GM19372 (cell line): ENCODE results near the gene PDE4C.

Source experiments
- ATAC-seq: cut with Tn5 transposase; IDR thresholded peaks from one replicate; pipeline ENCODE4 v1.9.1; 2021; ENCODE audit warnings: mild to moderate bottlenecking, low read depth, moderate library complexity; ENCODE audit not compliant: unreplicated experiment

Gene PDE4C

DNA sequence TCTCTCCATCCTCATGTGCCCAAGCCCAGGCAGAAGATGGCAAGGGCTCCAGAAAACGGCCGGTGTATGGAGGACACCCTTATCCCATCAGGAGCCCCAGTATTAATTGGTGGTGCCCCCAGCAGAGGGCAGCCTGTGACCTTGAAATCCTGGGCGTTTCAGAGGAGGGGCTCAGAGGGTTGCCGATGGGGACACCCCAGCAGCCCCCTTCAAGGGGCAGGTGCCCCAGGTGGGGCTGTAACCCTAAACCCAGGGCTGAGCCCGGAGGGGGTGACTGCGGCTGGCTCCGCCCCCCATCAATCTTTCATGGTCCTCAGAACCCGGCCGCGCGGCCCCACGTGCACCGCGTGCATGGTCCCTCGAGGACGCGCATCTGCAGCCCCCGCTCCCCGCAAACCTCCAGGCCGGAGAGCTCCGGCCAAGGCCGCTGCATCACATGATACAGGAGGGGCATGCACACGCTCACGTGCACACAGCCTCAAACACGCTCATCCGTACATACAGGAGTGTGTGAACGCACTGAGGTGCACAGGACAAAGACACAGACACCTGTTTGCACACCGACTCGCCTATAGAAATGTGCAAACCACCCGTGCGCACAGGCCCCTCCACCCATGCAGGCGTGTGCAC lies 23.3 kb downstream of the PDE4C start:
- no peak for ATAC-seq

DNA sequence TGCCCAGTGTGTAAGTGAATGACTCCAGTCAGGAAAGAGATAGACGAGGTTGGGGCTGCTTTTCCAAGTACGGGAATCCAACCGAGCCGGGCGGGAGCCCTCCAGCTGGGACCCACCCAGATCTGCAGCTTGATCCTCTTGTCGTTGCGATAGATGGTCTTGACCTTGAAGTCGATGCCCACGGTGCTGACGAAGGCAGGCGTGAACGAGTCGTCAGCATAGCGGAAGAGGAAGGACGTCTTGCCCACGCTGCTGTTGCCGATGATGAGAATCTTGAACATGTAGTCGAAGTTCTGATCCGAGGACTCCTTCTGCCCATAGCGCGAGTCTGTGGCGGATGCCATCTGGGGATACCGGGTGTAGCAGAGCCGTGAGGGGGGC lies 23.9 kb downstream of the PDE4C start:
- ATAC-seq = no peak

DNA sequence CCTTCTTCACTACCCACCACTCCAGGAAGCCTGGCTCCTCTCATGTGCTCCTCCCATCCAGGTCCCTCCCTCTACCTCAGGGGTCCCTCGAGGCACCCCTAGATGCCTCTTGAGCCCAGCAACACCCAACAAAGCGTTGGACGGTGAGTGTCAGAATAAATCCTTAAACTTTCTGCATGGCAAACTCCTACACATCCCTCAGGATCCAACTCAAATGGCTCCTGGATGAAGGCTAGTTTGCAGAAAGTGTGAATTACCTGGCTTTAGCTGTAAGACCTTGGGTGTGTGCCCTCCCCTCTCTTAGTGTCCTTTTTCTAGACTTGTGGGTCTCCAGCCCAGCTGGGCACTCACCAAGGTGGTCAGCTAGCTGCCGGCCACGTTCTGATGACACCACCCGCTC lies 27.9 kb downstream of the PDE4C start:
- no peak for ATAC-seq

DNA sequence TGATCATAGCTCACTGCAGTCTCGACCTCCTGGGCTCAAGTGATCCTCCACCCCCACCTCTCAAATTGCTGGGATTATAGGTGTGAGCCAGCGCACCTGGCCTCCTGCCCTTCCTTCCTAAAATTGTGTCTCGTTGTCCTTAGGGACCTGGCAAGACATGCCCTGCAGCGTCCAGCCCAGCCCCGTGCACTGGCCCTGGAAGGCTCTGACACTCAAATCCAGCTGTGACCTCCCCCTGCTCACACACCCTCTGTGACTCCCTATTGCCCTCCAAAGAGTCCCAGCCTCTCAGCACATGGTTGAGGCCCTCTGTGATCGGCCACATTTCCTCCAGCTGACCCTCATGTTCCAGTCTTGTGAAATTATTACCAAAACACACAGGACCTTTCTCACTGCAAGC lies 28.3 kb downstream of the PDE4C start:
- ATAC-seq = no peak

DNA sequence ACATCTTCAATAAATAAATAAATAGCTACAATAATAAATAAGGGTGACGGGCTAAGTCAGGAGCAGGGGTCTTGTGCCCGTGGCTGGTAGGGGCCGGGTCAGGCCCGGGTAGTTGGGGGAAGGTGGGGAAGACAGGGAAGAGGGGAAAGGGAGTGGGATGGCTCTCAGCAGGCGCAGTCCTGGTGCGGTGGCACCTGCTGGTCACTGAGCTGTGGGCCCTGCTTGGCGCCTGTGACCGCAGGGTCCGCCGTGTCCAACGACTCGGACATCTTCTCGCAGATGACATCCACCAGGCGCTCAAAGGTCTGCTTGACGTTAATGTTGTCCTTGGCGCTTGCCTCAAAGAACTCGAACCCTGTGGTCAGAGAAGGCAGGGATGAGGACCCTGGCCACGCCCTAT lies 28.9 kb downstream of the PDE4C start:
- no peak for ATAC-seq

DNA sequence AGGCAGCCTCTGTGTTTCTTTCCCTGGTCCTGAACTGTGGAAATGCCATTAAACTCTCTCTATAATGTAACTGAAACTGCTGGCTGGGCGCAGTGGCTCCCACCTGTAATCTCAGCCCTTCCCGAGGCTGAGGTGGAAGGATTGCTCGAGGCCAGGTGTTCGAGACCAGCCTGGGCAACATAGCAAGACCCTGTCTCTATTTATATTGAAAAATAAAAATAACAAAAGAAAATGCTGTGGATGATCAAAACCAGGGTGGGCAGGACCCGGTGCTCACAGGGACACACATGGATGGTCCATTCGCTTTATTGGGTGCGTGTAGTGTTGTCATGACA lies 29.8 kb downstream of the PDE4C start:
- no peak for ATAC-seq

DNA sequence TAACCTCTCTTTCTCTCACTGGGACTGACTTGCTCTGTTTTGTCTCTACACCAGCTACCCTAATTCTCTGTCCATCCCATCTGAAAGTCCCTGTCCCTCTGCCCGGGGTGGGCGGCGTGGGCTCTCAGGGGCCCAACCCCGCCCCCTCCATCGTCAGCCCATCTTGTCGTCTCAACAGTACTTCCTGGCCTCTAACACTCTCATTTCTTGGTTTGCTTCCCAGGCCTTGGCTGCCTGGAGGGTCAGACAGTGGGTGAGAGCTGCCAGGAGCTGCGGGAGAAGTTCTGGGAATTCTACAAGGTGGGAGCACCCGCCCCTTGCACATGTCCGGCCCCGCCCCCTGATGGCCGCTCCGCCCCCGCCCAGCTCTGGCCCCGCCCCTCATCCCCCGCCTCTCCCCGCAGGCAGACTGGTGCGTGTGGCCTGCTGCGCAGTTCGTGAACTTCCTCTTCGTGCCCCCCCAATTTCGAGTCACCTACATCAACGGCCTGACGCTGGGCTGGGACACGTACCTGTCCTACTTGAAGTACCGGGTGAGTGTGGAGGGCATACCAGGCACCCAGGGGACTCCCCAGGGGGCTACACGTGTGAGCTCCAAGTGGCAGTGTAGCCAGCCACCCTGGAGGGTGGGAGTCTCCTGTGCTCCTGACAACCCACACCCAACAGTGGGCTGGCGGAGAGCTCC lies 31.5 kb downstream of the PDE4C start:
- no peak for ATAC-seq

DNA sequence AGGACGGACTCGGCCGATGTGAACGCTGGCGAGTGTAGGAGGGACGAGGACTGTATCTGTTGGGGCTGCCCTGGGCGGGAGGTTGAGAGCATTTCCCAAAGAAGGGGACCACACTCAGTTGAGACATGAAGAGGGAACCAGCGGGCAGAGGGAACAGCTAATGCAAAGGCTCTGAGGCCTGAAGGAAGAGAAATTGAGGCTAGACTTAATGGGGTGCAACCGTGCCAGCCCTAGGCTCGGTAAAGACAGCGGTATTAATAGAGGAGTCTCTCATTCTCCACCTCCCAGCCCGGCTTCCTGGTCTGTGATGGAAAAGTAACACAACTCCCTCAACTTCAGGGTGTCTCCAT lies 32.1 kb downstream of the PDE4C start:
- ATAC-seq = no peak

DNA sequence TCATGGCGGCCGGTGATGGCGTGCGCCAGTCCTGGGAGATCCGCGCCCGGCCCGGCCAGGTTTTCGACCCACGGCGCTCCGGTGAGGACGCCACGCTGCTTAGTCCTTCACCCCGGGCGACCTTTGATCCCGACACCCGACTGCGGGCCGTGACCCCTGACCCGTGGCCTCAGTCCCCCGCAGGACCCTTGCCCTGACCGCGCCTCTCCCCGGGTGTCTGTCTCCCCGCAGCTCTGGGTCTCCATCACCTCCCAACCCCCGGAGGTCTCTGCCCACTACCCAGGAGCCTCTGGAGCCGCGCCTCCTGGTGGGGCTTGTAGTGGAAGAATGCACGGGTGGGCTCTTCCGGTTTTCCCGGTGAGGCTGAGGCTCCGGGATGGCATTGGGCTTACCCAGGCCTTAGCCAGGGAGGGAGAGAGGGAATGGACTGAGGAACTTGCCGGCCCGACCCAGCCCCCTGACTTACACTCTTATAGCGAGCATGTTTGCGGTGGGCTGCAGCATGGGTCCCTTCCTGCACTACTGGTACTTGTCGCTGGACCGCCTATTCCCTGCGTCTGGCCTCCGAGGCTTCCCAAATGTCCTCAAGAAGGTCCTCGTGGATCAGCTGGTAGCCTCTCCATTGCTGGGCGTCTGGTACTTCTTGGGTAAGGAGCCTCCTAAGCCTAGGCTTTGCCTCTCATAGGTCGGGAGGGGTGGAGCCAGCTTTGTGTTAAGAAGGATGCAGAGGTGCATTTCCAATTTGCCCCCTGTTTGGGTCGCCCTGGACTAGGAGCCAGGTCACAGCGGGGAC lies 32.7 kb downstream of the PDE4C start:
- peak; percentile 1 for ATAC-seq

DNA sequence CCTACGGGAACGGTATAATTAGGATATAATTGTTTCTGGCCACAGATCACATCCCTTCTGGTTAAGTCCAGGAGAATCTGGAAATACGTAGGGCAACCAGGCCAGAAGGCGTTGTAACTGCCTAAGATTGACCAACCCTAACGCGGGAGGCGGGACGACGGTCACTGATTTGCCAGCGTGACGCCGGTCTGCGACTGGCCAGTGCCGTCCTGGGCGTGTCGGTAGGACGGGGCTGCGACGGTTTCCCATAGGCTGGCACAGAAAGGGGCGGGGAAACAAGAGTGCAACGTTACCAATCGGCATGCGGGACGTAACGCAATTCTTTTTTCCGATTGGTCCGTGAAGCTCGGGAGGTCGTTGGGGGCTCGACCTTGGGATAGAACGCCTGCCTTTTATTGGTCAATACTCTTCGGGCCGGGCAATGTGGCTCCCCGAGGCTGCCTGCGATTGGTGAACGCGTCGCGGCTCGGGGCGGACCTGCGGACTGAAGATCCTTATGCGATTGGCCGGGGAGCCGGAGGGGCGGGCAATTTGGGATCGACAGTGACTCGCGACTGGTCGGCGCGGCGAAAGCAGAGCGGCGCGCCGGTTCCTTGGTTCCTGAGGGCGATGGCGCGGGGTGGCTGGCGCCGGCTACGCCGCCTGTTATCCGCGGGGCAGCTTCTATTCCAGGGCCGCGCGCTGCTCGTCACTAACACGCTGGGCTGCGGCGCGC lies 33.4 kb downstream of the PDE4C start, which contains the start of gene MPV17L2:
MPV17L2 (plus strand) TSS at position 546 of the 715 bp plus-strand sequence; CDS start at position 610, 64 bp downstream.
- peak; percentile 86 for ATAC-seq

DNA sequence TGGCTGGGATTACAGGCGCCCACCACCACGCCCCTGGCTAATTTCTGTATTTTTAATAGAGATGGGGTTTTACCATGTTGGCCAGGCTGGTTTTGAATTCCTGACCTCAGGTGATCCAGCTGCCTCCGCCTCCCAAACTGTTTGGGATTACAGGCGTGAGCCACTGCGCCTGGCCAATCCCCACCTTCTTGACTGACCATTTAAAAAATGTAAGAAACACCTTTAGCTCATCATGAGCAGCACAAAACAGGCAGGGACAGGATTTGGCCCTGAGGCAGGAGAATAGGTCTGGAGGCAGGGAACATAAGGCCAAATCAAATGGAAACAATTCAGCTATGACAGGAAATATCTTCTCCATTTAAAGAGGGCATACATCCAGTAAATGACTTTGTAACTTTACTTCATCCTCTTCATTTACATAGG lies 34.6 kb downstream of the PDE4C start:
- ATAC-seq = no peak

DNA sequence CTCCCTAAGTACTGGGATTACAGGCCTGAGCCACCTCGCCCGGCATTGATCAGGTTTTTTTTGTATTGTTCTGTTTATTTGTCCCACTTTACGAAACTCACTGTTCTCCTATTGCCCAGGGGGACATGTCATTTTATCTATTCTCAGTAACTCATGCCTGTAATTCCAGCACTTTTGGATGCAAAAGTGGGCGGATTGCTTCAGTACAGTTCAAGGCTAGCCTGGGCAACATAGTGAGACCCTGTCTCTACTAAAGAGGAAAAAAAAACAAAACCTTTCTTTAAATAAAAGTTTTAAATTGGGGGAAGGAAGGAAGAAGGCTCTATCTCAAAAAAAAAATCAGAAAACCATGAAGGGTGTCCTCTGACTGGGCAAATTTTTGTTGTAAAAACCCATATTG lies 36.0 kb downstream of the PDE4C start:
- ATAC-seq = no peak

DNA sequence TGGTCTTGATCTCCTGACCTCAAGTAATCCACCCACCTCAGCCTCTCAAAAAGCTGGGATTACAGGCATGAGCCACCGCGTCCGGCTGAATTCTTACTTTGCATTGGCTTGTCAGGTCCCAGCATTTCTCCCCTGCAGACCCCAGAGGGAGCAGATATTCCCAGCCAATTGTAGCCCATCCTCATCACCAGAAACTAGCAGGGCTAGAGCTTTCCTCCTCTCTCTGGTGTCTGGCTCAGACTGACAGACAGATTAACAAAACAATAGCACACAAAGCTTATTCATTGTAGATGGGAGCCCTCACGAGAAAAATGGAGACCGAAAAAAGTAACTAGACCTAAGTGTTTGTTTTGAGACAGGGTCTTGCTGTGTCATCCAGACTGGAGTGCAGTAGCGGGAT lies 40.7 kb downstream of the PDE4C start:
- no peak for ATAC-seq

DNA sequence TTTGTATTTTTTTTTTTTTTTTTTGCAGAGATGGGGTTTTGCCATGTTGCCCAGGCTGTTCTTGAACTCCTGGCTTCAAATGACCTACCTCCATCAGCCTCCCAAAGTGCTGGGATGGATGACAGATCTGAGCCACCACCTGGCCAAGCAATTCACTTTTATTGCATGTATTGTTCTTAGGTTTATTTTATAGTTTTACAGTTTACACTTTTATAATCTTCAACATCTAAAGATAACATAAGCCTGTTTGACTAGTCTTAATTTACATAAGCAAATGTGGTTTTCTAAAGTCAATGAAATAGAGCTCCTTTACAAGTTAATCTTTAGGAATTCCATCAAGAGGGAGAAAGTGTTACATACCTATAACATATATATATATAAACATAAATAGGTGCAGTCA lies 42.7 kb downstream of the PDE4C start:
- ATAC-seq = no peak

DNA sequence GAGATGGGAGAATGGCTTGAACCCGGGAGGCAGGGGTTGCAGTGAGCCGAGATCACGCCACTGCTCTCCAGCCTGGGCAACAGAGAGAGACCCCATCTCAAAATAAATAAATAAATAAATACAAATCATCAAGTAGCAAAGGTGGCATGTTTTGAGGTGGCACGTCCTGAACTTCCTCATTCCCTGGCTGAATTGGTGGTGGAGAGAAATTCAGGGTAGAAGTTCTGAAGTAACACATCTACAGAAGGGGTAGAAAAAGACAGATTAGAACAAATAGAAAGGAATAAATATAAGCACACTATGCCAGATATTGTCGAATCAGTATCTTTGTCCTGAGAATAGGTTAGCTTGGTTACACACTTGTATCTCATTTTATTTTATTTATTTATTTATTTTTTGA lies 46.3 kb downstream of the PDE4C start:
- no peak for ATAC-seq

DNA sequence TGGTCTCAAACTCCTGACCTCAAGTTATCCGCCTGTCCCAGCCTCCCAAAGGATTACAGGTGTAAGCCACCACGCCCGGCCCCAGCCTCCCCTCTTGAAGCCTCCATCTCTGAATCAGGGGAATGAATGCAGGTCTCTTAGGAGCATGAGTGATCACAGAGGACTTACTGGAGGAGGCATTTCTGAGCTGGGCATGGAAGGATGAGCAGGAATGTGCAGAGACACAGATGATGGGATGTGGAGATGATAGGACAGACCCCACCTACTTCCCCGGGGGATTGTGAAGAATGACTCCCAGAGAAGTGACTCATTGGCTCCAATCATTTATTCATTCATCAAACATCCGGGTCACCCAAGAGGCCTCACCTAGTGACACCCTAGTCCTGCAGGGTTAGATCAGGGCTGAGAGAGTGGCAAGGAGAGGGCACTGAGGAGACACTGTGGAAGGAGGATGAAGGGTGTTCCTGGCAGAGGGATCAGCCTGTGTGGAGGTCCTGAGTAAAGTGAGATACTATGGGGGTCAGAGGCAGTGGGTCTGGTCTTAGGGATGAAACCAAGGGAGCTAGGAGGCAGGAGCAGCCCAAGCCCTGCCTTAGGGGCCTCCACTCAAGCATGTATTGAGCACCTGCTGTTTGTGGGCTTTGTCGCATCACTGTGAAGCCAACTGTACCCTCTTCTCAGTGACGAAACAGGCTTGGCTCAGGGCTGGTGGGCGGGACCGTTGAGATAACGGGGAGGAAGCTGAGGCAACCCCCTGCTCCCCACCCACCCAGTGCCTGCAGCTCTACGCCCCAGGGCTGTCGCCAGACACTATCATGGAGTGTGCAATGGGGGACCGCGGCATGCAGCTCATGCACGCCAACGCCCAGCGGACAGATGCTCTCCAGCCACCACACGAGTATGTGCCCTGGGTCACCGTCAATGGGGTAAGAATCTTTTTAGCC lies 49.6 kb downstream of the PDE4C start:
- ATAC-seq = no peak

DNA sequence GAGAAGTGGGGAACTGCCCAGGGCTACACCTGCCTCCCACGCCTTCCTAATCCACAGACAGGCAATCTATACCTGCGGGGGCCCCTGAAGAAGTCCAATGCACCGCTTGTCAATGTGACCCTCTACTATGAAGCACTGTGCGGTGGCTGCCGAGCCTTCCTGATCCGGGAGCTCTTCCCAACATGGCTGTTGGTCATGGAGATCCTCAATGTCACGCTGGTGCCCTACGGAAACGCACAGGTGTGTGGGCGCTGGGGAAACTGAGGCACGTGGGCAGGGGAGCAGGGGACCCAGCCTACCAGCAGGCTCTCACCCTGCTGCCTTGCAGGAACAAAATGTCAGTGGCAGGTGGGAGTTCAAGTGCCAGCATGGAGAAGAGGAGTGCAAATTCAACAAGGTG lies 51.3 kb downstream of the PDE4C start:
- ATAC-seq = no peak
